ENCODE measurements around the gene MORN5. TPM values are rescaled to one million over a fixed set of nuclear protein-coding genes. Genes with fewer than 3 reads are reported as not detected.

Gene MORN5
- total RNA-seq, 1 experiment from 2014 or later: not detected

- H3K4me2 ChIP-seq (ENCODE audit: low read depth, low read length, poor library complexity, severe bottlenecking): no peak overlapping the region
- no peak overlapping the region for H2AFZ ChIP-seq (ENCODE audit: low read length)
Observed at GRCh38 chr9:122234022-122234748, 74.5 kb downstream of the MORN5 start.

GRCh38 chr9:122236681-122237080, 77.0 kb downstream of the MORN5 start:
- no peak overlapping the region for H2AFZ ChIP-seq (ENCODE audit: low read length)
- H3K4me2 ChIP-seq (ENCODE audit: low read depth, low read length, poor library complexity, severe bottlenecking): no peak overlapping the region
- H3K4me1 ChIP-seq (ENCODE audit: low read length): no peaks in the 10 kb centered on the region
- no peaks in the 10 kb centered on the region for H3K27me3 ChIP-seq (ENCODE audit: low read length)
- H3K27ac ChIP-seq (ENCODE audit: low read length): no peak overlapping the region
- H3K9me2 ChIP-seq (replicated peaks; ENCODE audit: insufficient read depth, low read length): no peaks in the 10 kb centered on the region
- no peaks in the 10 kb centered on the region for H3K9me3 ChIP-seq (ENCODE audit: low read length)
- no peak overlapping the region for H3K9ac ChIP-seq (ENCODE audit: low read length)
- H3K4me3 ChIP-seq (ENCODE audit: low read length): no peak overlapping the region
- no peaks in the 10 kb centered on the region for H3K79me2 ChIP-seq (ENCODE audit: low read length)
- H3K36me3 ChIP-seq (ENCODE audit: insufficient read depth, low read length): peaks cover 8% of the 10 kb centered on the region; the same call in 1 of the 2 replicates
- peaks cover 4% of the 10 kb centered on the region; the same call in 1 of the 2 replicates for H4K20me1 ChIP-seq (ENCODE audit: insufficient read depth, low read depth, low read length)
- DNase-seq: no peak

More at GRCh38 chr9:122234022-122234748, 74.5 kb downstream of the MORN5 start:
- Histone ChIP-seq H3K9me2 (replicated peaks; ENCODE audit: insufficient read depth, low read length) (no peaks in the 10 kb centered on the region), H3K79me2 (ENCODE audit: low read length) (no peaks in the 10 kb centered on the region), H3K4me3 (ENCODE audit: low read length) (no peak overlapping the region), H3K27me3 (ENCODE audit: low read length) (no peaks in the 10 kb centered on the region), H3K36me3 (ENCODE audit: insufficient read depth, low read length) (no peaks in the 10 kb centered on the region), H3K9ac (ENCODE audit: low read length) (no peak overlapping the region), H4K20me1 (ENCODE audit: insufficient read depth, low read depth, low read length) (peaks cover 4% of the 10 kb centered on the region; the same call in 1 of the 2 replicates), H3K27ac (ENCODE audit: low read length) (no peak overlapping the region), H3K4me1 (ENCODE audit: low read length) (no peaks in the 10 kb centered on the region), H3K9me3 (ENCODE audit: low read length) (no peaks in the 10 kb centered on the region)
- no peak for DNase-seq

- Histone ChIP-seq H3K4me1 (ENCODE audit: low read length) (no peaks in the 10 kb centered on the region), H3K9ac (ENCODE audit: low read length) (no peak overlapping the region), H3K4me2 (ENCODE audit: low read depth, low read length, poor library complexity, severe bottlenecking) (no peak overlapping the region), H3K27me3 (ENCODE audit: low read length) (no peaks in the 10 kb centered on the region), H3K27ac (ENCODE audit: low read length) (no peak overlapping the region), H3K79me2 (ENCODE audit: low read length) (no peaks in the 10 kb centered on the region), H3K9me2 (replicated peaks; ENCODE audit: insufficient read depth, low read length) (no peaks in the 10 kb centered on the region), H3K4me3 (ENCODE audit: low read length) (no peak overlapping the region), H3K9me3 (ENCODE audit: low read length) (no peaks in the 10 kb centered on the region), H3K36me3 (ENCODE audit: insufficient read depth, low read length) (peaks cover 29% of the 10 kb centered on the region; the same call in 1 of the 2 replicates), H4K20me1 (ENCODE audit: insufficient read depth, low read depth, low read length) (peaks cover 4% of the 10 kb centered on the region; the same call in 1 of the 2 replicates), H2AFZ (ENCODE audit: low read length) (no peak overlapping the region)
- no peak for DNase-seq
Observed at GRCh38 chr9:122239722-122240121, 80.0 kb downstream of the MORN5 start.

GRCh38 chr9:122244349-122244748, 84.6 kb downstream of the MORN5 start:
- Histone ChIP-seq H3K9me2 (replicated peaks; ENCODE audit: insufficient read depth, low read length) (no peaks in the 10 kb centered on the region), H3K4me3 (ENCODE audit: low read length) (no peak overlapping the region), H3K27ac (ENCODE audit: low read length) (no peak overlapping the region), H3K4me2 (ENCODE audit: low read depth, low read length, poor library complexity, severe bottlenecking) (no peak overlapping the region), H3K79me2 (ENCODE audit: low read length) (0 out of 2 replicates have a peak, but pooled peaks cover 3% of the 10 kb centered on the region), H3K9me3 (ENCODE audit: low read length) (no peaks in the 10 kb centered on the region), H3K36me3 (ENCODE audit: insufficient read depth, low read length) (peaks cover 45% of the 10 kb centered on the region; the same call in 1 of the 2 replicates), H3K27me3 (ENCODE audit: low read length) (no peaks in the 10 kb centered on the region), H3K4me1 (ENCODE audit: low read length) (no peaks in the 10 kb centered on the region), H4K20me1 (ENCODE audit: insufficient read depth, low read depth, low read length) (no peaks in the 10 kb centered on the region), H2AFZ (ENCODE audit: low read length) (no peak overlapping the region), H3K9ac (ENCODE audit: low read length) (no peak overlapping the region)
- no peak for DNase-seq

GRCh38 chr9:122246666-122247065, 87.0 kb downstream of the MORN5 start:
- no peaks in the 10 kb centered on the region for H4K20me1 ChIP-seq (ENCODE audit: insufficient read depth, low read depth, low read length)
- DNase-seq: no peak
- H3K36me3 ChIP-seq (ENCODE audit: insufficient read depth, low read length): peaks cover 54% of the 10 kb centered on the region
- no peaks in the 10 kb centered on the region for H3K4me1 ChIP-seq (ENCODE audit: low read length)
- no peak overlapping the region for H3K4me3 ChIP-seq (ENCODE audit: low read length)
- H3K27me3 ChIP-seq (ENCODE audit: low read length): no peaks in the 10 kb centered on the region
- H3K9me2 ChIP-seq (replicated peaks; ENCODE audit: insufficient read depth, low read length): no peaks in the 10 kb centered on the region
- no peak overlapping the region for H3K9ac ChIP-seq (ENCODE audit: low read length)
- no peaks in the 10 kb centered on the region for H3K9me3 ChIP-seq (ENCODE audit: low read length)
- H3K4me2 ChIP-seq (ENCODE audit: low read depth, low read length, poor library complexity, severe bottlenecking): no peak overlapping the region
- H3K79me2 ChIP-seq (ENCODE audit: low read length): peaks cover 6% of the 10 kb centered on the region; the same call in 1 of the 2 replicates
- no peak overlapping the region for H2AFZ ChIP-seq (ENCODE audit: low read length)
- no peak overlapping the region for H3K27ac ChIP-seq (ENCODE audit: low read length)

GRCh38 chr9:122248448-122248865, 88.7 kb downstream of the MORN5 start:
- no peaks in the 10 kb centered on the region for H3K9me3 ChIP-seq (ENCODE audit: low read length)
- no peak overlapping the region for H3K4me2 ChIP-seq (ENCODE audit: low read depth, low read length, poor library complexity, severe bottlenecking)
- H3K27me3 ChIP-seq (ENCODE audit: low read length): no peaks in the 10 kb centered on the region
- no peak overlapping the region for H3K9ac ChIP-seq (ENCODE audit: low read length)
- H2AFZ ChIP-seq (ENCODE audit: low read length): no peak overlapping the region
- H3K9me2 ChIP-seq (replicated peaks; ENCODE audit: insufficient read depth, low read length): no peaks in the 10 kb centered on the region
- no peak overlapping the region for H3K4me3 ChIP-seq (ENCODE audit: low read length)
- no peaks in the 10 kb centered on the region for H3K4me1 ChIP-seq (ENCODE audit: low read length)
- no peak overlapping the region for H3K27ac ChIP-seq (ENCODE audit: low read length)
- DNase-seq: no peak
- H3K79me2 ChIP-seq (ENCODE audit: low read length): peaks cover 24% of the 10 kb centered on the region
- no peaks in the 10 kb centered on the region for H4K20me1 ChIP-seq (ENCODE audit: insufficient read depth, low read depth, low read length)
- peaks cover 53% of the 10 kb centered on the region for H3K36me3 ChIP-seq (ENCODE audit: insufficient read depth, low read length)

Small RNA genes within 50 kb of the gene (small RNA-seq; reads per million reads assigned to genes)
- not detected for gene MIR4478

Other genes starting within 250 kb of the MORN5 start
- 2.5 and 3.4 TPM in 2 replicates for gene TTLL11, start 66.6 kb upstream of the MORN5 start, total RNA-seq (2014; rRNA removed; shearing (Covaris generic); ENCODE audit: low replicate concordance)
- gene NDUFA8, start 129 bp upstream of the MORN5 start, total RNA-seq (2014; rRNA removed; shearing (Covaris generic); ENCODE audit: low replicate concordance): 39.7 and 42.7 TPM in 2 replicates
- gene LHX6, start 69.0 kb downstream of the MORN5 start, total RNA-seq (2014; rRNA removed; shearing (Covaris generic); ENCODE audit: low replicate concordance): not detected in 2 replicates
- gene RBM18, start 104.9 kb downstream of the MORN5 start, total RNA-seq (2014; rRNA removed; shearing (Covaris generic); ENCODE audit: low replicate concordance): 8.5 and 14.5 TPM in 2 replicates
- 36.3 and 67.3 TPM in 2 replicates for gene MRRF, start 105.0 kb downstream of the MORN5 start, total RNA-seq (2014; rRNA removed; shearing (Covaris generic); ENCODE audit: low replicate concordance)
- 0.07 TPM in 1 of 2 replicates, not detected in the other for gene PTGS1, start 211.1 kb downstream of the MORN5 start, total RNA-seq (2014; rRNA removed; shearing (Covaris generic); ENCODE audit: low replicate concordance)